Stimulated activated CD4-positive, alpha-beta T cell treated with anti-CD3 and anti-CD28 coated beads, Interleukin-15, amount 100 ng/mL, for 24 hours (primary cell): ENCODE results near the gene VAC14.

Experiments used
- DNase-seq: peaks from one replicate; pipeline ENCODE4 v3.0.0-alpha.2; 2020

The VAC14 gene

DNA sequence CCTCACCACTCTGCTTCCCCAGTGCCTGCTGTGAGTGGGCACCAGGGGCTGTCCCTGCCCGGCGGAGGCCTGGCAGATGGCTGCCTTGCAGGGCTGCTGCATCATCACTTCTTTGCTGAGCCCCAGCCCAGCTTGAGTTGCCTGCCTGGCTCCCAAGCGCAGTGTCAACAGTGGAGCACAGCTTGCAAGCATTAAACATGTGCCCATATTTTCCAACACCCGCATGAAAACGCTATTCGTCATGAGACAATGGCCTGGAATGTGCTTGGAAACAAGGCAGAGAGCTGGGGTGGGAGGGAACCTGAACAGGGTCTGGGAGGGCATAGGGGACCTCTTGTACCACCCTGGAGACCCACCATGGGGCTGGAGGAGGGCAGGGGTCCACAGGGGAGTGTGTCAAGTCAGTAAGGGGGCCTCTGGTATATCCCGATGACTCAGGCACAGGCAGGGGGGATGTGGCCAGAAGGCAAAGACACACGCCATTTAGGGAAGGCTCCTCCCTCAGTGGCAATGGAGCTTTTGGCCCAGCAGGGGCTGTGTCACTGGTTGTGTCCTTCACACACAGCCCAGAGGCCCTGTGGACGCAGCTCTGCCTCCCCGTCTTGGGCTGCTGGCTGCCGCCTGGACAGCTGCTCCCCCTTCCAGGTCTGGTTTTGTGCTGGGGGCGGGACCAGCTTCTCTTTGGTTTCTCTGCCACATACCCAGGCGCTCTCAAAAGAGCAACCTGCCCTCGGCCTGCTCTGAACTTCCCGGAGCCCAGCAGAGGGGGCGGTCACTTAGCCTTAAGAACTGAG is 97.7 kb downstream of the VAC14 start:
- DNase-seq = no peak

DNA sequence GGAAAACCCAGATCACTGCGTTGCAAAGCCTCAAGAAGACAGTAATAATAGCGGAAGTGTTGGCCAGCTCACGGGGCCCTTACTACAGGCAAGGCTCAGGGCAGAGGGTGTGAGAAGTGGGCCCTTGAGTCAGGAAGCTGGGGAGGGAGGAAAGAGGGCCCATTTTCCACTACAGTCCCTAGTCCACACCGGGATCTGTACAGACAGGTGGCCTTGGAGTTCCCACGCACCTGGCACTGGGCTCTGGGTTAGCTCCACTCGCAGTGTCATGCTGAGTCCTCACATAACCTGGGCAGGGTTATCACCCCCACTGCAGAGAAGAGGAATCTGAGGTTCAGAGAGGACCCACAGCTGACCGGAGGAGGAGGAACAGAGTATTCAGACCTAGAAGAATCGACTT is 98.3 kb downstream of the VAC14 start:
- no peak for DNase-seq

DNA sequence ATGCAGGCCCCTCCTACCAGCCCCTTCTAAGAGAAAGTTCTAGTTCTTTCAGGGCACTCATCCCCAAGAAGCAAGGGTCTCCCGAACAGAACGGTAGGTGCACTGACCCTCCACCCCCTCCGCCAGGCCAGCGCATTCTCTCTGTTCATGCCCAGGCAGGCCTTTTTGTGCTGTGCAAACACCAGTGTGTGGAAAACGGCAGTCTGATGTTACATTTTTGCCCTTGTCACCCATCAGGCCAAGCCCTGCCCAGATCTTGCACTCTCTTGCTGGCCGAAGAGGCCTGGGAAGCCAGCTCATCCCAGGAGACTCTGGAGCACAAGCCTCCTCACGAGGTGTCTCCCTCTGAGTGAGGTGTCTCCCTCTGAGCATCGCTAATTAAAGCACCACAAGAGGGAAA is 99.0 kb downstream of the VAC14 start:
- no peak for DNase-seq

DNA sequence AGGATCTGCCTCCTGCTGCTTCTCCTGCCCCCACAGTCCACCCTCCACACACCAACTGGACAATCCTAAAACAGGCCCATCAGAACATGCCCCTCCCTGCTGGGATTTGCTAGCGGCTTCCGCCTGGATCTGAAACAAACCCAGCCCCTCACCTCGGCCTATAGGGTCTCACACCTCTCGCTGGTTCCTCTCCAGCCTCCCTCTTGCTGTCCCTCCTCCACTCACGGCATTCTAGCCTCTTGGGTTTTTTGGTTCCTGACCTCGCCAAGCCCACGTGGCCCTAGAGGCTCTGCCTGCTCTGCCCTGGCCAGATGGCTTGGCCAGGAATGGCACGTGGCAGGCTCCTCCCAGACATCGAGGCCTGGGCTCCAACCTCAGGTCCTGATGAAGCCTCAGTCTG is 99.4 kb downstream of the VAC14 start:
- no peak for DNase-seq

DNA sequence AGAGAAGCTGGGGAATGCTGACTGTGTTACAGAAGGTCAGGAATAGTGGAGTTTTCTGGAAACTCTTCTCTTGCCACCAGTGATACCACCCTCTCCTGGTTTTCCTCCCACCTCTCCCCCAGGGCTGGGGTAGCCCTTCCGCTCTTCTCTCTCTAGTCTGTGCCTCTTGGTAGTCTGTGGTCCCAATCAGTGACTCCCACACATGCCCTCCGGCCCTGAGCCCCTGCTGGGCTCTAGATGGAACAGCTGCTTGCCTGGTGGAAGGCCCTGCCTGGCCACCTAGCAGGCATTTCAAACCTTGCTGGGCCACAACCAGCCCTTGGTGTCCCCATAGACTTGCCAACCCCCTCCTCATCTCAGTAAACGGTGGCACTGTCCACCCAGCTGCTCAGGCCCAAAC is 99.9 kb downstream of the VAC14 start:
- no peak for DNase-seq

DNA sequence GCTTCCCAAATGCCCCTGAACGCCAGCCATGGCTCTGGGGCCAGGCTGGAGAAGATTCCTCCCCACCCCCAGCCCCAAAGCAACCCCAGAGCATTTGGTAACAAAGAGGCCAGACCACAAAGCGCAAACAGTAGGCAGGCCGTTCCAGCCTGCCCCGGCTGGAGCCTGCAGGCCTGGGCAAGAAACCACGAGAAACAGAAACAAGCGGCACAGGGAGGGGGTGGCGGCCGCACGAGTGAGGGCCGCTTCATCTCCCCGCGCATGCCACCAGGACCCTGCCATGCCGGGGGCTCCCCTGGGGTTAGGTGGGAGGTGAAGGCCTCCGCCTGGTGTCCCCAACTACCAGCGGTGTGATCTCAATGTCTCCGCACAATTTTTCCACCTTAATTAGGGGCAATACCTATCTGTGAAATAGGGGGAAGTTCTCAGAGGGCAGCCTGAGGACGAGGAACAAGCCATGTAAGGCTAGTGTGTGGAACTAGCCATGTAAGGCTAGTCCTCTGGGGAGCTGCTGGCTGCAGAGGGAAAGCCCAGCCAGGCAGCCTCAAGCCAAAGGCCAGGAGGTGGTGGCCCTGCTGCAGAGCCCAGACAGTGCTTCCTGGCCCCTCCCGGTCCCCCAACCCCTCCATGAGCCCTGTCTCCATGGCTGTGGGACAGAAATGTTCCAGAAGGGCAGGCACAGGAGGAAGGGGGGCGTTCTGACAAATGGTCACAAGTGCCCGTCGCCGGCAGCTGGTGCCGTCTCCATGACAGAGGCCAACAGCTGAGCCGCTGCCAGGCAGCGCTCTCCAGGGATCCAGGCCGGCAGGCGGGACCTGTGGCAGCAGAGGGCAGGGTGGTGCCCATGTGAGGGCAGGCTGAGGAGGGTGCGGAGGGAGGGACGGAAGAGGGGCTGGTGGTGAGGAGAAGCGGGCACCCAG is 100.6 kb downstream of the VAC14 start:
- no peak for DNase-seq

DNA sequence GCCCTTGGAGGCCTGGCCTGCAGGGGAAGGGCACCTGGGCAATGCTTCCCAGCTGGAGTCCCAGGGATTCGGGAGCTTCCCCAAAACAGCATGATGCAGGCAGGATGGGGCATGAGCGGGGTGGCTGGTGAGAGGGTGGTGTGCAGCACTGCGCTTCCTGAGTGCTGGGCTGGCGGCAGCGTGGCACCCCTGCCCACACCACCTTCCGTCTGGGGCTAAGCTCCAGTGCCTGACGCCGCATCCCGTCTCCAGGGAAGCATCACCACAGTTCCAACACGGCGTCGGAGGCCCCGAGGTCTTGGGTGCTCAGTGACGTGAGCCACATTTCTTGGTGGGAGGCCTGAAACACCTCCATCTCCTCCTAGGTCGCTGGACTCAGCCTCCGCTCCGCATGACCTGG is 101.3 kb downstream of the VAC14 start:
- no peak for DNase-seq

DNA sequence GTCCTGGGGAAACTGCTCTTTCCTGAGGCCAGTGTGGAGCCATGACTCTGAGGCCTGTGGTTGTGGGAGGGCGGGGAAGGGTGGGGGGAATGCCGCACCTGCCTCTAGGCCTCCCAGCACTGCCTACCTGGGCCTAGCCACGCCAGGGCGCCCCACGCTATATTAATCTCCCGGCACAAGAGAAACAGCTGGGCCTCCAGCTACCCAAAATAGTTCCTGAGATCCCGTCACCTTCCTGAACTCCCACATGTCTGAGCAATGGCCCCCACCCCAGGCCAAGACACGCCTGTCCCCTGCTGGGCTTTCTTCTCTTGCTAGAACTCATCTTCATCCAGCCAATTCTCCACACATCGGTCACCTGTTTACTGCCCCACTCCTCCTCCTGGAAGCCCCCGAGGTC is 102.1 kb downstream of the VAC14 start:
- DNase-seq = no peak

DNA sequence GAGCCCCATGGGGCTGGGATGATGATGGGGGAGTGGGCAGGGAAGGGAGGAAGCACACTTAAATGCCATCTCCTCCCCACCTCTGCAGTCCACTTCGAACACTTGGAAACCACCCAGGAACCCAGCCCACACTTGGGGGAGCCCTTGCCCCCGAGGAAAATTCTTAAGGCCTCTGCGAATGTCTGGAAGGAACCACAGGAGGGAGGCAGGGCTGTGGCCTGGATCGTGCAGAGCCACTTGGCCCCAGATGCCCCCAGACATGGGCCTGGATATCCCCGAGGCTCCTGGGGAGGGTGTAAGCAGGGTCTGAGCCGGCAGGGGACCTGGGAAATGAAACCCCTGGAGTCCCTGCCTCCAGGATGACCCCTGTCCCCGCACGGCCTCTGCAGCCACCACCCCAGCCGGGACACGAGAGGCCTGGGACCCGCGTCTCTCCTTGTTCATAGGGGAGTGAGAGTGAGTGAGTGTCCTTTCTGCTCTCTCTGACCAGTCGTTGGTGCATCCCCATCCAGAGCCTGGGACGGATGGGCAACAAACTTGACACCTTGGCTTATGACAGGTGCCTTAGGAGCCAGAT is 103.3 kb downstream of the VAC14 start:
- DNase-seq = no peak

DNA sequence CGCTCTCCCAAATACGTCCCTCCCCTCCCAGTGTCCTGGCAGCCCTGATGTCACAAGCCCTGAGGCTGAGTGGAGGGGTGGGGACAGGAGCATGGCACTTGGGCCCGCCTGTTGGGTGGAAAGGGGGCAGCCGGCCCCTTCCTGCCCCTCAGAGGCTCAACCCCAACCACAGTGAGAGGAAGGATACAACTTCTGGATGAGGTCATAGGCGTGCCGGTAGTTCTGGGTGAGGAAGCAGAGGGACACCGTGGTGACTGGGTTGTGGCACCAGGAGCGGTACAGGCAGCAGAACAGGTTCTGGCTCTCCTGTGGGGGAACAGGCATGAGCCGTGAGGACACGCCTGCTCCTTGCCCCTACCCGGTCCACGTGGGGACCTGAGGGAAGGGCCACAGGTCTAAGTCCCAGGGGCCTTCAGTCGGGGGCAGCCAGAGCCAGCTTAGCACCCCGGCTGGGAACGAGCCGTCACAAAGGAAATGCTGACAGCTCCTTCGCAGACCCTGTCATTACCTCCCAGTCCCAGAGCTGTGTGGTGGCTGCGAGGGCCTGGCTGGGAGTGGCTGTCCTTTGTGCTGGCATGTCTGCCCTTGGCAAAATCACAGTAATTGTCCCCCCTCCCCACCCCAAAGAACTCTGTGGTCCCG is 103.9 kb downstream of the VAC14 start:
- no peak for DNase-seq

DNA sequence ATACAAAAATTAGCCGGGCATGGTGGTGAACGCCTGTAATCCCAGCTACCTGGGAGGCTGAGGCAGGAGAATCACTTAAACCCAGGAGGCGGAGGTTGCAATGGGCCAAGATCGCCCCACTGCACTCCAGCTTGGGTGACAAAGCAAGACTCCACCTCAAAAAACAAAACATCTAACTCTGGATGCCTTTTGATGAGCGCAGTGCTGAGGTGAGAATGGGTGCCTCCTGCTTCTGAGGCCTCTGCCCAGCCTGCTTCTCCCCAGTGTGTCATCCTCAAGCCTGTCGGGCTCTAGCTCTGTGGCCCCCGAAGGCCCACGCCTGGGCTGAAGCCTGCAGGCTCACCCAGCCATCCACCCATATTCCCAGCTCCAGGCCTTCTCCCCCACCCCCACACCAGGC is 104.6 kb downstream of the VAC14 start:
- no peak for DNase-seq

DNA sequence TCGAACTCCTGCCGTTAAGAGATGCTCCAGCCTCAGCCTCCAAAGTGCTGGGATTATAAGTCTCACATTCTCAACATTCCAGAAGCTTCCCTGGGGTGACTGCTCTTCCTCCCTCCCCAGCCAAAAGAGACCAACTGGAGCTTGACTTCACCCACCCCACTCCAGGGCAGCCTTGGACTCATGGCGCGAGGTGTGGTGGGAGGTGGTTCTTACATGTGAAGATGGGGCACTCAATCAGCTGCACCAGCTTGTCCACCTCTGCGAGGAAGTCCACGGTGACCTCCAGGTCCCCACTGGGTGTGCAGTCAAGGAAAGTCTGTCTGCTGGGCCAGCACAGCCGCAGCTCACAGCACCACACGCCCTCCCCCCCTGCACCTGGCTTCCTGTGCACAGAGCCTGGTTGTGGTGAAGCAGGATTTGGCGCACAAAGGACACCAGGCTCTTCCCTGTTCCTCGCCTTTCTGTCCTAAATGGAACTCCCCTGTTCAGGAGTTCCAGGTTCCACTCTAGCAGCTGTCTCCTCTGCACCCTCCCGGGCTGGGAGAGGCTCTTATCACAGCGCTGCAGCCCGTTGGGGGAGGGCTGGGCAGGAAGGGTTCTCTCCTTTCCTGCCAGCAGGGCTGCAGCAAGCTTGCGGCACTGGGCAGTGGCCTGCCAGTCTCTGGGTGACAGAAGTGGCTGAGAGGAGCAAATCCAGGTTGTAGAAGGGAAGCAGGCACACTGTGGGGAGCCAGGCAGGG is 105.5 kb downstream of the VAC14 start:
- no peak for DNase-seq

DNA sequence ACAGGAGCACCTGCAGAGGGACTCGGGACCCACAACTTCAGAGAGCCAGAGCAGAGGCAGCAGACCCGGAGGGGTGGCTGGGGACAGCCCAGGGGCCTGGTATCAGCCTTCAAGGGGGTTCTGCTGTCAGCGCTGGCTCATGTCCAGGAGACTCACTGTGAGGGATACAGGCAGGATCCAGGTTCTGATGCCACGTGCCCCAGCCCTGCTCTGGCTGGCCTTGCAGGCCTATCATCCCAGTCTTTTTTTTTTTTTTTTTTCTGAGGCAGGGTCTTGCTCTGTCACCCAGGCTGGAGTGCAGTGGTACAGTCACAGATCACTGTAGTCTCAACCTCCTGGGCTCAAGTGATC is 106.1 kb downstream of the VAC14 start:
- DNase-seq = no peak

DNA sequence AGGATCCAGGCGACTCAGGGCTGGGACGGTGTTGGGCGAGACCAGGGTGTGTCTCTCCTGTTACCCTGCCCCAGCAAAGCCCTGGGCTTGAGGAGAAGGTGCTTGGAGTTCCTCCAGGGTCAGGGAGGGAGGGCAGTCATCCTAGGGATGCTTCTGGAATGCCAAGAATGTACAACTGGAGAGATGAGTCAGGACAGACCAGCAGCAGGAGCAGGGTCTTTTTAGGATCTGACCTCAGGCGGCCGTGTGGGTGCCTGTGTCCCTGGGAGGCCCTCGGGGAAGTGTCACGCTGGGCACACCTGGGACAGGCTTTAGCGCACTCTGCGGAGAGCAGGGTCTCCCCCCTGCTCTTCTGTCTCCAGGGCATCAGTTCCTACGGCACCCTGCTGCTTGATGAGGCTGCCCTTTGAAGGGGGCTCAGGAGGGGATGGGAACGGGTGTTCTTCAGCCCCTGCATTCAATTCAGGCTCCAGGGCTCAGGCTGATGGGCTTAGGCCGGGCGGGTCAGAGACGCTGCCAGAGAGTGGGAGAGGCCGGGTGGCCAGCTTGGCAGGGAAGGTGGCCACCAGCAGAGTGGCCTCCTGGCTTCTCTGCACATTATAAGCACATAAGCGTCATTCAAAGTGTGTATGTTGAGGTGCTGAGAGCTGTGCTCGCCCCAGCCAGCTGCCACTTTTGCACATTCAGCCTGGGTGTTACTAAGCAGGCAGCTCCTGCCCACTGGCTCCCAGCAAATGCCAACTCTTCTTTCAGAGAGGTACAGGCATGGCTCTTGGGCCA is 106.7 kb downstream of the VAC14 start:
- no peak for DNase-seq

DNA sequence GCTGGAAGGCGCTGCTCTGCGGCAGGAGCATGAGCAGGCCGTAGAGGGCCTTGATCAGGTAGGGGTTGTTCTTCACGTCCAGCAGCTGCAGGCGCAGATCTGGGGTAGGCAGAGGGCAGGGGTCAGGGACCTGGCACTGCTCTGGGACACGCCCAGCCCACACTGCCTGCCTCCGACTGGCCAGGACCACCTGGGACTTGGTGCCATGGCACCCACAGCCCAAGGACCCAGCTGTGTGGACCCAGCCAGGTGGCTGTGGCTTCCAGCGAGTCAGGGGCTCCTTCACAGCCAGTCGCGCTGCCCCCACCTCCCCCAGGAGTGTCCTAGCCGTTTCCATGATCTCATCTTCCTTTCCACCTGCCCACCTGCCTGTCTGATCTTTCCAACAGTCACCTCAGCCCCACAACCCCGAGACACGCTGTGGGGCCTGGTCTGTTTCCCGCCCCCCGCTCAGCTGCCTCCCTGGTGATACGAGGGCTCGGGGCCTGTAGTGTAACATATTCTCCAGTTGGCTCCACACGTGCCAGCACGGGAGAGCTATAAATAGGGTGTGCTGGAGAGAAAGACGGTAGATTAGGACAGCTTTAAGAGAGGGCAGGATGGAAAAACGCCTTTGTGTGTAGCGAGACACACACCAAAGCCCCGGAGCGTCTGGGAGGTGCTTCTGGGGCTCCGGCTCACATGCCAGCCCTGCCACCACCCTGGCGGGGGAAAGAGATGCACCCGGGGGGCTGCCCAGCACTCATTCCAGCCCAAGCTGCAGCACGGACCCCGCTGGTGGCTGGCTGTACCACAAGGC is 107.9 kb downstream of the VAC14 start:
- no peak for DNase-seq

DNA sequence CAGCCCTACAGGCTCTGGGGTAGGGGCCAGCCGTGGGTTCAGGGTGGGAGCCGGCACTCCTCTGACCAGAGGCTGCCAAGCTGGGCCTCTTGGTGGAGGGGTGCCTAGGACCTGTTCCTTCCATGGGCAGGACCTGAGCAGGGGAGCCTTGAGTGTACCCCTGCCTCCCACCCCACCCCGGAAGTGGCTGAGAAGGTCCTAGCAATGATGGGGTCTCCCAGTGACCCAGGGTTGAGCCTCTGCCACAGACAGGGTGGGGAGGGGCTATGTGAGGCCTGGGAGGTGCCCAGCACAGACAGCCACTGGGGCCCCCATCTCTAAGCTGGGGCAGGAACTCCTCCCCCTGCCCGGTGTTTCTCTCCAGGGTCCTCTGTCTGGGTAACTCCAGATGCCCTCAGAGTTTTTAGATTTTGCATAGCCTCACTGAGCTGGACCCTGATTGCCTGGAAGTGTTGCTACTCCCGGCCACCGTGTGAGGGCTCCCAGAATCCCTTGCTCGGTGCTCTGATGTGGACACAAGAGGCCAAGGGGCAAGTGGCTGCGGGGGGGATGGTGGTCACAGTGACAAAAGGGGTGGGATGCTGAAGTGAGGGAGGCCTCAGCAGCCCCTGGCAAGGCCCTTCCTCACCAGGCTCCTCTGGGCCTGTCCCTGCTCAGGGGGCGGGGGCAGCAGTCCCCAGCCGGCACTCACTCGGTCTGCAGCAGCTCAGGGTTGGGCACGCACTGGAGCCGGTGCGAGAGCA is 108.7 kb downstream of the VAC14 start:
- DNase-seq = no peak

DNA sequence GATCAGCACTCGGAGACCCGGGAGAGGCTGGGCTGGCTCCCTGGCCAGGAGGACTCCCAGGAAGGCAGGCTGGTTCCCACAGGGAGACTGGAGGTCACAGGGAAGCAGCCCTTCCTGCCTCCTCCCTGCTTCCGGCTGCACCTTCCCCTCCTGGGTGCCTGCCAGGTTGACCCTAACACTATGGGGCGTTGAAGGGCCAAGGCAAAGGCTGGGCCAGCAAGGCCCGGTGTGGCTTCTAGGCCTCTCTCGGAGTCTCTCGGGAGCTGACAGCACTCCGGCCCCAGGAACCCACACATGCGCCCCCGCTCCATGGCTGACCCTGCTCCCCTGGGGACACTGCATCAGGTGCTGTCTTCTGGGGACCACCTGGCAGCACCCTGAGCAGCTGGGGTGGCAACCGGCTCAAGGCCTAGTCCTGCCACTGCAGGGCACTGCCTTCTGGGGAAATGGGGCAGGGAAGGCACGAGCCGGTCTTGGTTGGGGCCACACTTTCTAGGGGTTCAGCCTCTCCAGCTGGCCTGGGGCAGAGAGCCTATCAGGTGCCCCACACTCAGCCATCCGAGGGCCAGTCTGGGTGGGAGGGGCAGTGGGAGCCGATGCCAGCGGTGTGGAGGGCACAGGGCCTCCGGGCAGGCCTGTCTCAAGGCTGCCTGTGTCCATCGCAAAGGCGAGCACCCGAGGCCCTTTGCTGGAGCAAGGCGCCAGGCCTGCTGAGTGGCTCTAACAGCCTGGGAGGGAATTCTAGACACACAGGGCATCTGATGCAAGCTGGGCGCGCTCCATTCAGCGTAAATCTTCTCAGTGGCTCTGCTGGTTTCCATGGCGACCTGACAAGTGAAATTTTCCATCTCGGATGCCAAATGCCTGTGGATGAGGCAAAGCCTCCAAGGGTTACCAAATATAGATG is 109.5 kb downstream of the VAC14 start:
- no peak for DNase-seq

DNA sequence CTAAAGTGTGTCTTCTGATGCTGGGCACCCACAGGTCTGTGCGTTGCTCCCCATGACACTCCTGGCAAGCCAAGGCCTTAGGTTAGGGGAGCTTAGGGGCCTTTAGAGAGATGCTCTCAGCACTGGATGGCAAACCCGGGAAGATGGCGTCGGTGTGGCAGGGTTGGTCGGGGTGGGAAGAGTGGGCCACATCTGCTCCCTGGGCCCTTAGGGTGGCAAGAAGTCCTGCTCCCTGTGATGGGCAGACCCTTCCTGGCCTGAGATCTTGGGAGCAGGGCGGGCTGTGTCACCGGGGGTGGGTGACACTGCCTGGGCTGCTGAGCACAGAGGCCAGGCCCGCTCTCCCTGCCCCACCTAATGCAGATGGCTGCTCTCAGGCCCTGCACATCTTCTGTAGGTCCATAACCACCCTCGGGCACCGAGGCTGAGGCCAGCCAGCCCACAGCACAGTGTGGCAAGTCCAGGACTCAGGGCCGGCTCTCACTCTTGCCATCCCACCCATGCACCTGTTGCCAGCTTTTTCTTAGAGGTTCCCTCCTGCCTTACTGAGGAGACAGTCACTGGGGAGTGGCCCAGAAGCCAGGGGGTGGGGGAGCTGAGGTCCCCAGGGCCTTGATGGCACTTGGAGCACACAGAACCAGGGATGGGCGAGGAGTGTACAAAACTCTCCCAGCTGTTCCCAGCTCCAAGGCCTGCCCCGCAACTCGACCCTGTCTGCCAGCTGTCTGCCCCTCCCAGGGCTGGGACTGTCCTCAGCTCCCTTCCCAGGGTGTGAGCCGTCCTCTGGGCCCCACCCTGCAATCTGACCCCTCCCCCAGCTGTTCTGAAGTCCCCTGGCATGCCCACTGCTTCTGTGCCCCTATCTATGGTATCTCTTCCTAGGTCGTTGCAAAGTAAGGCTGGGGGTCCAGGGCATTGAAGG is 110.7 kb downstream of the VAC14 start:
- no peak for DNase-seq
